ENCODE data around the gene RMND5A.

Gene RMND5A

GRCh38 chr2:86808315-86809161 lies 88.4 kb downstream of the RMND5A start:
- TF ChIP-seq GATA1 (IDR thresholded peaks at IDR 0.05; ENCODE audit: low read depth, low read length) = no peak
- no peak for TF ChIP-seq POLR2A (IDR thresholded peaks at IDR 0.05; ENCODE audit: low read length)
- DNase-seq = peak; percentile 88 to 93

GRCh38 chr2:86809481-86810121 lies 89.5 kb downstream of the RMND5A start:
- TF ChIP-seq GATA1 (IDR thresholded peaks at IDR 0.05; ENCODE audit: low read depth, low read length) = no peak
- TF ChIP-seq POLR2A (IDR thresholded peaks at IDR 0.05; ENCODE audit: low read length) = no peak
- DNase-seq = peak in 1 of 2 experiments; percentile 9

- DNase-seq = no peak
- TF ChIP-seq POLR2A (IDR thresholded peaks at IDR 0.05; ENCODE audit: low read length) (no peak), GATA1 (IDR thresholded peaks at IDR 0.05; ENCODE audit: low read depth, low read length) (no peak)
Measured at GRCh38 chr2:86815611-86816010, 95.5 kb downstream of the RMND5A start.

- no peak for TF ChIP-seq GATA1 (IDR thresholded peaks at IDR 0.05; ENCODE audit: low read depth, low read length)
- no peak for TF ChIP-seq POLR2A (IDR thresholded peaks at IDR 0.05; ENCODE audit: low read length)
Measured at GRCh38 chr2:86818114-86818801, 98.2 kb downstream of the RMND5A start.

GRCh38 chr2:86818957-86819356 lies 98.9 kb downstream of the RMND5A start:
- TF ChIP-seq GATA1 (IDR thresholded peaks at IDR 0.05; ENCODE audit: low read depth, low read length) (no peak), POLR2A (IDR thresholded peaks at IDR 0.05; ENCODE audit: low read length) (no peak)
- DNase-seq = no peak

More at GRCh38 chr2:86818114-86818801, 98.2 kb downstream of the RMND5A start:
- no peak for DNase-seq

GRCh38 chr2:86821306-86821705 lies 101.2 kb downstream of the RMND5A start:
- no peak for TF ChIP-seq POLR2A (IDR thresholded peaks at IDR 0.05; ENCODE audit: low read length)
- no peak for TF ChIP-seq GATA1 (IDR thresholded peaks at IDR 0.05; ENCODE audit: low read depth, low read length)
- no peak for DNase-seq

- no peak for DNase-seq
- TF ChIP-seq POLR2A (IDR thresholded peaks at IDR 0.05; ENCODE audit: low read length) (no peak), GATA1 (IDR thresholded peaks at IDR 0.05; ENCODE audit: low read depth, low read length) (no peak)
Measured at GRCh38 chr2:86821842-86822241, 101.8 kb downstream of the RMND5A start.

- DNase-seq = peak in 1 of 2 experiments; percentile 5
- TF ChIP-seq GATA1 (IDR thresholded peaks at IDR 0.05; ENCODE audit: low read depth, low read length) = no peak
- no peak for TF ChIP-seq POLR2A (IDR thresholded peaks at IDR 0.05; ENCODE audit: low read length)
Measured at GRCh38 chr2:86822668-86823345, 102.7 kb downstream of the RMND5A start.

- DNase-seq = no peak
- no peak for TF ChIP-seq GATA1 (IDR thresholded peaks at IDR 0.05; ENCODE audit: low read depth, low read length)
- no peak for TF ChIP-seq POLR2A (IDR thresholded peaks at IDR 0.05; ENCODE audit: low read length)
Measured at GRCh38 chr2:86825036-86825692, 105.1 kb downstream of the RMND5A start.

GRCh38 chr2:86825693-86826381 lies 105.7 kb downstream of the RMND5A start:
- DNase-seq = no peak
- TF ChIP-seq GATA1 (IDR thresholded peaks at IDR 0.05; ENCODE audit: low read depth, low read length) (no peak), POLR2A (IDR thresholded peaks at IDR 0.05; ENCODE audit: low read length) (no peak)

GRCh38 chr2:86826951-86827350 lies 106.9 kb downstream of the RMND5A start:
- TF ChIP-seq GATA1 (IDR thresholded peaks at IDR 0.05; ENCODE audit: low read depth, low read length) (no peak), POLR2A (IDR thresholded peaks at IDR 0.05; ENCODE audit: low read length) (no peak)
- DNase-seq = no peak

Measured in erythroblast (primary cell).